Activated naive CD4-positive, alpha-beta T cell treated with anti-CD3 and anti-CD28 coated beads for 36 hours (primary cell): ENCODE results near the gene NFE2L3. TPM values are rescaled to one million over a fixed set of nuclear protein-coding genes. Genes with fewer than 3 reads are reported as not detected.
"Not testable (repeated sequence)": the region's sequence is repeated elsewhere in the genome, so short reads cannot be mapped to it uniquely, and the experiment has no call there.

Source experiments
- CTCF ChIA-PET: fragments of 350-600 bp; sonication (Branson Sonifier 250); formaldehyde crosslinking; loops from one replicate; lab custom pipeline; 2021; ENCODE audit warnings: antibody characterized with exemption; lab: Charles Lee
- DNase-seq: peaks from one replicate; pipeline ENCODE4 v3.0.0-alpha.2; 2020
- H3K27ac Mint-ChIP-seq: one replicate; pipeline ENCODE4 v1.8.0; 2021; ENCODE audit warnings: mild to moderate bottlenecking, mixed read lengths
- H3K27me3 Mint-ChIP-seq: one replicate; pipeline ENCODE4 v1.8.0; 2021; ENCODE audit warnings: low read depth, mixed read lengths
- H3K36me3 Mint-ChIP-seq: one replicate; pipeline ENCODE4 v1.8.0; 2021; ENCODE audit warnings: low read depth, mixed read lengths
- H3K4me1 Mint-ChIP-seq: one replicate; pipeline ENCODE4 v1.8.0; 2021; ENCODE audit warnings: low read depth, mixed read lengths
- H3K4me3 Mint-ChIP-seq: one replicate; pipeline ENCODE4 v1.8.0; 2021; ENCODE audit warnings: mild to moderate bottlenecking, moderate library complexity, mixed read lengths
- H3K9me3 Mint-ChIP-seq: one replicate; pipeline ENCODE4 v1.8.0; 2021; ENCODE audit warnings: mixed read lengths
- intact Hi-C: fragments of 100-400 bp; cut with micrococcal nuclease; formaldehyde crosslinking; loops from one replicate; pipeline ENCODE4 v1.15.1; 2023
- total RNA-seq, 2 experiments: library from RNA; stranded (reverse); gene quantifications; one replicate each; pipeline ENCODE4 v1.2.3, GENCODE V29; 2021

The NFE2L3 gene
- total RNA-seq, 2 experiments from 2014 or later: 12.5 to 12.9 TPM

DNA sequence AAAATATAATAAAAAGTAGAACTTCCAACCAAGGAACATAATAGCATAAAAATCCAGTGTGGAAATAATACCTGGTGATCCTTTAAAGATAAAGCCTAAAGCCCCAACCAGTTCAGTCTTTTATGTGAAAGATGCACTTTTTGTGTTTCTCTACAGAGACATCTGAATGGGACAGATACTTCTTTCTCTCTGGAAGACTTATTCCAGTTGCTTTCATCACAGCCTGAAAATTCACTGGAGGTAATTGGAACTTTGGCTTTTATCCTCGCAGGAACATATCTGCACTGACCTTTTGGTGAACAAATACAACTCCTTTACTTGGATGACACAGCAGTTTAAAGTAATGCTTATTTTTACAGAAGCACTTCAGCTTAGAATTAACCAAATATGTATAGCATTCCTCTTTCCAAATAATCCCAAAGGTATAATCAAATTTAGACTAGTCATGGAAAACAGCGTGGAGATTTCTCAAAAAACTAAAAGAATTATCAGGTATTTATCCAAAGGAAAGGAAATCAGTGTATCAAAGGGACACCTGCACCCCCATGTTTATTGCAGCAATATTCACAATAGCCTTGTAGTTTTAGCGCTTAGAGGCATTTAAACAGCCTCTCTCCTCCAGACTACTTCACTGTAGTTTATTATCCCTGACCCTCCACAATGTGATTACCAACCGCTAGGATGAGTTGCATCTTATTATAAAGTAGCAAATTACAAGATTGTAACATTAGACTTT, 31.7 kb downstream of the NFE2L3 start:
- intact Hi-C loops: no loop called here
- peaks cover 49% of the 10 kb centered on the region for H3K4me1 Mint-ChIP-seq
- H3K27ac Mint-ChIP-seq: peak overlapping the region; percentile 88
- H3K27me3 Mint-ChIP-seq: no peaks in the 10 kb centered on the region
- H3K9me3 Mint-ChIP-seq: no peaks in the 10 kb centered on the region
- no peak for DNase-seq
- CTCF ChIA-PET: interaction anchor here (1.9 kb wide), 1 partner anchor 93 kb away, joined by 7 read pairs; no protein-coding TSS in a partner anchor
- H3K36me3 Mint-ChIP-seq: peaks cover 36% of the 10 kb centered on the region
- no peak overlapping the region for H3K4me3 Mint-ChIP-seq

DNA sequence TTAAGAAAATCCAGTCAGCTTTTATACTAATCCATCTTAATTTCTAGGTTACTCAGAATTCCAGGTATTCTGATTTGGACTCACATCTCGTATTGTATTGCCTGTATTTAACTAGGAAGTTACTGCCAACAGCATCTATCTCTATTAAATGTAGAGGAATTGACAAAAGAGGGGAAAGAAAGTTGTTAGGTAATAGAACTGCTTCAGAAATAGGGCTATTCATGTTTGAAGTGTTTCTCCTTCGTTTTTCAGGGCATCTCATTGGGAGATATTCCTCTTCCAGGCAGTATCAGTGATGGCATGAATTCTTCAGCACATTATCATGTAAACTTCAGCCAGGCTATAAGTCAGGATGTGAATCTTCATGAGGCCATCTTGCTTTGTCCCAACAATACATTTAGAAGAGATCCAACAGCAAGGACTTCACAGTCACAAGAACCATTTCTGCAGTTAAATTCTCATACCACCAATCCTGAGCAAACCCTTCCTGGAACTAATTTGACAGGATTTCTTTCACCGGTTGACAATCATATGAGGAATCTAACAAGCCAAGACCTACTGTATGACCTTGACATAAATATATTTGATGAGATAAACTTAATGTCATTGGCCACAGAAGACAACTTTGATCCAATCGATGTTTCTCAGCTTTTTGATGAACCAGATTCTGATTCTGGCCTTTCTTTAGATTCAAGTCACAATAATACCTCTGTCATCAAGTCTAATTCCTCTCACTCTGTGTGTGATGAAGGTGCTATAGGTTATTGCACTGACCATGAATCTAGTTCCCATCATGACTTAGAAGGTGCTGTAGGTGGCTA, 32.5 kb downstream of the NFE2L3 start:
- not testable (repeated sequence) for DNase-seq, H3K4me3 Mint-ChIP-seq, H3K27me3 Mint-ChIP-seq, H3K9me3 Mint-ChIP-seq
- Mint-ChIP-seq H3K36me3 (peaks cover 43% of the 10 kb centered on the region), H3K27ac (peak overlapping the region; percentile 88), H3K4me1 (peaks cover 55% of the 10 kb centered on the region)
- CTCF ChIA-PET: interaction anchor here (0.7 to 1.0 kb wide), 2 partner anchors 92 to 106 kb away, joined by 3 read pairs; no protein-coding TSS in a partner anchor
- intact Hi-C loops: loop anchor here (5.0 kb wide), 1 partner anchor 292 kb away; no protein-coding TSS in a partner anchor

DNA sequence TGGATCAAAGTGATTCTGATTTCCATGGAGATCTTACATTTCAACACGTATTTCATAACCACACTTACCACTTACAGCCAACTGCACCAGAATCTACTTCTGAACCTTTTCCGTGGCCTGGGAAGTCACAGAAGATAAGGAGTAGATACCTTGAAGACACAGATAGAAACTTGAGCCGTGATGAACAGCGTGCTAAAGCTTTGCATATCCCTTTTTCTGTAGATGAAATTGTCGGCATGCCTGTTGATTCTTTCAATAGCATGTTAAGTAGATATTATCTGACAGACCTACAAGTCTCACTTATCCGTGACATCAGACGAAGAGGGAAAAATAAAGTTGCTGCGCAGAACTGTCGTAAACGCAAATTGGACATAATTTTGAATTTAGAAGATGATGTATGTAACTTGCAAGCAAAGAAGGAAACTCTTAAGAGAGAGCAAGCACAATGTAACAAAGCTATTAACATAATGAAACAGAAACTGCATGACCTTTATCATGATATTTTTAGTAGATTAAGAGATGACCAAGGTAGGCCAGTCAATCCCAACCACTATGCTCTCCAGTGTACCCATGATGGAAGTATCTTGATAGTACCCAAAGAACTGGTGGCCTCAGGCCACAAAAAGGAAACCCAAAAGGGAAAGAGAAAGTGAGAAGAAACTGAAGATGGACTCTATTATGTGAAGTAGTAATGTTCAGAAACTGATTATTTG, 33.3 kb downstream of the NFE2L3 start:
- peak overlapping the region; percentile 88 for H3K27ac Mint-ChIP-seq
- H3K27me3 Mint-ChIP-seq: no peaks in the 10 kb centered on the region
- H3K9me3 Mint-ChIP-seq: no peaks in the 10 kb centered on the region
- peaks cover 60% of the 10 kb centered on the region for H3K4me1 Mint-ChIP-seq
- intact Hi-C loops: loop anchor here (5.0 kb wide), 1 partner anchor 293 kb away; no protein-coding TSS in a partner anchor
- peak overlapping the region; percentile 31 for H3K4me3 Mint-ChIP-seq
- peaks cover 45% of the 10 kb centered on the region for H3K36me3 Mint-ChIP-seq
- no peak for DNase-seq
- CTCF ChIA-PET: interaction anchor here (0.7 to 1.0 kb wide), 2 partner anchors 93 to 106 kb away, joined by 3 read pairs; no protein-coding TSS in a partner anchor

DNA sequence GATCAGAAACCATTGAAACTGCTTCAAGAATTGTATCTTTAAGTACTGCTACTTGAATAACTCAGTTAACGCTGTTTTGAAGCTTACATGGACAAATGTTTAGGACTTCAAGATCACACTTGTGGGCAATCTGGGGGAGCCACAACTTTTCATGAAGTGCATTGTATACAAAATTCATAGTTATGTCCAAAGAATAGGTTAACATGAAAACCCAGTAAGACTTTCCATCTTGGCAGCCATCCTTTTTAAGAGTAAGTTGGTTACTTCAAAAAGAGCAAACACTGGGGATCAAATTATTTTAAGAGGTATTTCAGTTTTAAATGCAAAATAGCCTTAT, 33.8 kb downstream of the NFE2L3 start:
- CTCF ChIA-PET: no interaction called here
- no peak for DNase-seq
- H3K27ac Mint-ChIP-seq: peak overlapping the region; percentile 88
- peaks cover 65% of the 10 kb centered on the region for H3K4me1 Mint-ChIP-seq
- H3K27me3 Mint-ChIP-seq: no peaks in the 10 kb centered on the region
- peak overlapping the region; percentile 31 for H3K4me3 Mint-ChIP-seq
- intact Hi-C loops: loop anchor here (5.0 kb wide), 1 partner anchor 294 kb away; no protein-coding TSS in a partner anchor
- peaks cover 49% of the 10 kb centered on the region for H3K36me3 Mint-ChIP-seq
- no peaks in the 10 kb centered on the region for H3K9me3 Mint-ChIP-seq

- Mint-ChIP-seq H3K36me3 (peaks cover 52% of the 10 kb centered on the region), H3K27ac (peak overlapping the region; percentile 85), H3K27me3 (no peaks in the 10 kb centered on the region), H3K4me3 (no peak overlapping the region), H3K9me3 (no peaks in the 10 kb centered on the region), H3K4me1 (peaks cover 67% of the 10 kb centered on the region)
- DNase-seq: no peak
- intact Hi-C loops: loop anchor here (5.0 kb wide), 1 partner anchor 294 kb away; no protein-coding TSS in a partner anchor
- CTCF ChIA-PET: interaction anchor here (0.7 to 3.4 kb wide), 5 partner anchors 11 to 294 kb away, joined by 3 to 35 read pairs (median 4); no protein-coding TSS in a partner anchor
Observed at GRCh38 chr7:26186364-26187311, 34.6 kb downstream of the NFE2L3 start.

GRCh38 chr7:26187380-26188205, 35.6 kb downstream of the NFE2L3 start:
- Mint-ChIP-seq H3K4me3 (no peak overlapping the region), H3K9me3 (no peaks in the 10 kb centered on the region), H3K4me1 (peaks cover 75% of the 10 kb centered on the region), H3K27ac (peak overlapping the region; percentile 85), H3K27me3 (no peaks in the 10 kb centered on the region), H3K36me3 (peaks cover 61% of the 10 kb centered on the region)
- CTCF ChIA-PET: interaction anchor here (0.7 to 3.4 kb wide), 9 partner anchors 10 to 295 kb away, joined by 3 to 35 read pairs (median 8); partner anchors contain the start of gene NFE2L3
- intact Hi-C loops: loop anchor here (1.0 to 5.0 kb wide), 5 partner anchors 10 to 295 kb away; no protein-coding TSS in a partner anchor
- peak; percentile 47 for DNase-seq

- Mint-ChIP-seq H3K9me3 (no peaks in the 10 kb centered on the region), H3K27ac (peak overlapping the region; percentile 85), H3K36me3 (peaks cover 69% of the 10 kb centered on the region), H3K4me1 (peaks cover 83% of the 10 kb centered on the region), H3K27me3 (no peaks in the 10 kb centered on the region), H3K4me3 (peak overlapping the region; percentile 41)
- intact Hi-C loops: loop anchor here (1.0 to 5.0 kb wide), 5 partner anchors 9 to 296 kb away; no protein-coding TSS in a partner anchor
- DNase-seq: peak; percentile 51
- CTCF ChIA-PET: interaction anchor here (0.6 to 3.4 kb wide), 11 partner anchors 10 to 296 kb away, joined by 3 to 35 read pairs (median 8); partner anchors contain the start of genes HNRNPA2B1 and NFE2L3
Observed at GRCh38 chr7:26188206-26188956, 36.4 kb downstream of the NFE2L3 start.

GRCh38 chr7:26188957-26189541, 37.1 kb downstream of the NFE2L3 start:
- Mint-ChIP-seq H3K27ac (peak overlapping the region; percentile 85), H3K4me3 (no peak overlapping the region), H3K4me1 (peaks cover 86% of the 10 kb centered on the region), H3K9me3 (no peaks in the 10 kb centered on the region), H3K27me3 (no peaks in the 10 kb centered on the region), H3K36me3 (peaks cover 71% of the 10 kb centered on the region)
- CTCF ChIA-PET: interaction anchor here (0.6 to 3.4 kb wide), 10 partner anchors 9 to 296 kb away, joined by 3 to 35 read pairs (median 8); partner anchors contain the start of genes HNRNPA2B1 and NFE2L3
- intact Hi-C loops: loop anchor here (1.0 to 5.0 kb wide), 5 partner anchors 8 to 297 kb away; no protein-coding TSS in a partner anchor
- DNase-seq: no peak

DNA sequence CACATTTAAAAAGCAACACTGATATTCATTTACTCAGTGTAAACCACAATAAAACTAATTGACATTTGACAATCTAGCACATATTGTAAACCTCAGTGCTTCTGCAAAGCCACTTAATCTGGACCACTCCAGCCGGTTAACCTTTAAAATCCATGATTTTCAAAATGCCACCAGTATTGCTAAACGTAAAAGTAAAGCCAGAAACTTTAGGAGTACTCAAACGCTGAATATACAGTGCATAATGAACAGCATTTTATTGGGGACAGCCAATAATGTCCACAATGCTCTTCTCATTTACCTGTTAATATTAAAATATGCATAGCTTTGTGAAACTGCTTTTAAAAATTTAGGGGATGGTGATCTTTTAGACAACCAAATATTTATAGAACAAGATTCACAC, 37.7 kb downstream of the NFE2L3 start:
- no peaks in the 10 kb centered on the region for H3K9me3 Mint-ChIP-seq
- H3K4me1 Mint-ChIP-seq: peaks cover 88% of the 10 kb centered on the region
- CTCF ChIA-PET: interaction anchor here (1.1 to 3.4 kb wide), 5 partner anchors 8 to 175 kb away, joined by 3 to 35 read pairs (median 15); partner anchors contain the start of gene HNRNPA2B1
- H3K27ac Mint-ChIP-seq: peak overlapping the region; percentile 85
- H3K36me3 Mint-ChIP-seq: peaks cover 71% of the 10 kb centered on the region
- H3K4me3 Mint-ChIP-seq: no peak overlapping the region
- H3K27me3 Mint-ChIP-seq: no peaks in the 10 kb centered on the region
- intact Hi-C loops: loop anchor here (2.0 to 5.0 kb wide), 2 partner anchors 99 to 297 kb away; no protein-coding TSS in a partner anchor
- no peak for DNase-seq
